Measurements from ENCODE around the gene LTN1.

DNA sequence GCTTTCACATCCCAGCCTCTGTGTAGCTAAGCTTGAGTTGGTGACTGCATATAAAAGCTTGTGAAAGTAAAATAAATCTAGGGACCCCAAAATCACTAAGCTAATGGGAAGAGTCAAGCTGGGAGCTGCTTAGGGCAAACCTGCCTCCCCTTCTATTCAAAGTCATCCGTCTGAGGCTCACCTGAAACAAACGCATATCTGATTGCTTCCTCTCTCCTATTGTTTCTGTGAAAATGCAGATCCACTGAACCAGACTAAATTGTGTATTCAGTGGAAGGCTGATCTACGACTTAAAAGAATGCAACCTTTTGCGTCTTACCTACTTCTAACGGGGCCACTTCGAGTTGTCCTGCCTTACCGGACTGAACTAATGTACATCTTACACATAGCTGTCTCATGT, 70.3 kb downstream of the LTN1 start:
- TF ChIP-seq POLR2AphosphoS5 (IDR thresholded peaks at IDR 0.05), result no peak
- TF ChIP-seq, protein P1, sequence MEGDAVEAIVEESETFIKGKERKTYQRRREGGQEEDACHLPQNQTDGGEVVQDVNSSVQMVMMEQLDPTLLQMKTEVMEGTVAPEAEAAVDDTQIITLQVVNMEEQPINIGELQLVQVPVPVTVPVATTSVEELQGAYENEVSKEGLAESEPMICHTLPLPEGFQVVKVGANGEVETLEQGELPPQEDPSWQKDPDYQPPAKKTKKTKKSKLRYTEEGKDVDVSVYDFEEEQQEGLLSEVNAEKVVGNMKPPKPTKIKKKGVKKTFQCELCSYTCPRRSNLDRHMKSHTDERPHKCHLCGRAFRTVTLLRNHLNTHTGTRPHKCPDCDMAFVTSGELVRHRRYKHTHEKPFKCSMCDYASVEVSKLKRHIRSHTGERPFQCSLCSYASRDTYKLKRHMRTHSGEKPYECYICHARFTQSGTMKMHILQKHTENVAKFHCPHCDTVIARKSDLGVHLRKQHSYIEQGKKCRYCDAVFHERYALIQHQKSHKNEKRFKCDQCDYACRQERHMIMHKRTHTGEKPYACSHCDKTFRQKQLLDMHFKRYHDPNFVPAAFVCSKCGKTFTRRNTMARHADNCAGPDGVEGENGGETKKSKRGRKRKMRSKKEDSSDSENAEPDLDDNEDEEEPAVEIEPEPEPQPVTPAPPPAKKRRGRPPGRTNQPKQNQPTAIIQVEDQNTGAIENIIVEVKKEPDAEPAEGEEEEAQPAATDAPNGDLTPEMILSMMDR (IDR thresholded peaks at IDR 0.05), result no peak
